Measurements from ENCODE around the gene CHCHD10. TPM values are rescaled to one million over a fixed set of nuclear protein-coding genes. Genes with fewer than 3 reads are reported as not detected.
"Not testable (repeated sequence)": the region's sequence is repeated elsewhere in the genome, so short reads cannot be mapped to it uniquely, and the experiment has no call there.

The CHCHD10 gene
- total and polyA plus RNA-seq, 9 donors: 2.7 to 40.5 (median 20.1) TPM

GRCh38 chr22:23742505-23743264 is 25.1 kb downstream of the CHCHD10 start:
- Histone ChIP-seq H3K4me3 (no peak overlapping the region), H3K9me3 (no peaks in the 10 kb centered on the region), H3K36me3 (no peaks in the 10 kb centered on the region), H3K27ac (peak overlapping the region in 1 of 2 donors; percentile 67), H3K27me3 (no peaks in the 10 kb centered on the region), H3K4me1 (ENCODE audit: insufficient read depth) (peaks cover 11% of the 10 kb centered on the region)
- no peak for DNase-seq
- WGBS, 3 donors: 37 to 51% (median 49%) methylated on average over 7 of the region's 7 CpGs
- no peak for TF ChIP-seq CTCF (IDR thresholded peaks at IDR 0.05)
- no peak for TF ChIP-seq POLR2A (IDR thresholded peaks at IDR 0.05)
- no peak for TF ChIP-seq EP300 (IDR thresholded peaks at IDR 0.05)
- intact Hi-C loops (cut with DNase I): no loop called here

- Histone ChIP-seq H3K27ac (no peak overlapping the region), H3K36me3 (no peaks in the 10 kb centered on the region), H3K4me3 (no peak overlapping the region), H3K4me1 (ENCODE audit: insufficient read depth) (peaks cover 4% of the 10 kb centered on the region), H3K27me3 (no peaks in the 10 kb centered on the region), H3K9me3 (no peaks in the 10 kb centered on the region)
- TF ChIP-seq EP300 (IDR thresholded peaks at IDR 0.05) (no peak), POLR2A (IDR thresholded peaks at IDR 0.05) (no peak), CTCF (IDR thresholded peaks at IDR 0.05) (no peak)
- no peak for DNase-seq
- intact Hi-C loops (cut with DNase I): no loop called here
Measured at GRCh38 chr22:23737696-23738095, 30.1 kb downstream of the CHCHD10 start.

- H3K27me3 ChIP-seq; H3K4me3 ChIP-seq; DNase-seq; H3K27ac ChIP-seq; H3K36me3 ChIP-seq; intact Hi-C loops (cut with DNase I); H3K9me3 ChIP-seq; H3K4me1 ChIP-seq (ENCODE audit: insufficient read depth): not testable (repeated sequence)
- 87 to 97% (median 91%) methylated on average over 4 of the region's 4 CpGs for WGBS, 3 donors
Measured at GRCh38 chr22:23728108-23728507, 39.7 kb downstream of the CHCHD10 start.

- Histone ChIP-seq H3K36me3 (no peaks in the 10 kb centered on the region), H3K4me1 (ENCODE audit: insufficient read depth) (no peaks in the 10 kb centered on the region), H3K9me3 (no peaks in the 10 kb centered on the region), H3K4me3 (no peak overlapping the region), H3K27ac (no peak overlapping the region), H3K27me3 (no peaks in the 10 kb centered on the region)
- intact Hi-C loops (cut with DNase I): no loop called here
- 79 to 94% (median 83%) methylated on average over 2 of the region's 2 CpGs for WGBS, 3 donors
- no peak for DNase-seq
- TF ChIP-seq EP300 (IDR thresholded peaks at IDR 0.05) (no peak), POLR2A (IDR thresholded peaks at IDR 0.05) (no peak), CTCF (IDR thresholded peaks at IDR 0.05) (no peak)
Measured at GRCh38 chr22:23722724-23723123, 45.0 kb downstream of the CHCHD10 start.

DNA sequence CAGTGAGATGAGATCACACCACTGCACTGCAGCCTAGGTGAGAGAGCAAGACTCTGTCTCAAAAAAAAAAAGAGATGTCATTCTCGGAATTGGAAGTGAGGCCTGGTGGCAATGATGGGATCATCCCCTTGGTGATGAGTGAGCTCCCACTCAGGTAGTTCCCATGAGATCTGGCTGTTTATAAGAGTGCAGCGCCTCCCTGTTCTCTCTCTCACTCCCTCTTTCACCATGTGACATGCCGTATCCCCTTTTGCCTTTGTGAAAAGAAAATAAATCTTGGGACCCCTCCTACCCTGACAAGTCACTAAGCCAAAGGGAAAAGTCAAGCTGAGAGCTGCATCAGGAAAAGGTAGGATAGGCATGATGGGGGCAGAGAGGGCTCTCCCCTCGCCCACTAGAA is 45.6 kb downstream of the CHCHD10 start:
- intact Hi-C loops (cut with DNase I): no loop called here
- no peak for TF ChIP-seq CTCF (IDR thresholded peaks at IDR 0.05)
- DNase-seq: no peak
- Histone ChIP-seq H3K4me3 (no peak overlapping the region), H3K36me3 (no peaks in the 10 kb centered on the region), H3K27me3 (no peaks in the 10 kb centered on the region), H3K27ac (no peak overlapping the region), H3K9me3 (no peaks in the 10 kb centered on the region), H3K4me1 (ENCODE audit: insufficient read depth) (peaks cover 2% of the 10 kb centered on the region)
- 59 to 71% (median 68%) methylated on average over 4 of the region's 4 CpGs for WGBS, 3 donors
